IMR-90 (cell line): ENCODE data around the gene OR51E2. TPM values are rescaled to one million over a fixed set of nuclear protein-coding genes. Genes with fewer than 3 reads are reported as not detected.

Experiments
- ATAC-seq: fragments of 200-7000 bp; cut with Tn5 transposase; 2 replicates; pipeline ENCODE4 v1.9.1; 2020; ENCODE audit warnings: low read depth, mild to moderate bottlenecking, moderate library complexity
- BruUV-seq: library from RNA; stranded (reverse); fragments of 400-500 nt; replicated peaks from 2 replicates; lab custom pipeline; 2021; lab: Mats Ljungman, UMichigan
- CTCF ChIA-PET: fragments of 300-600 bp; formaldehyde crosslinking; extraction: SDS; loops from one replicate; lab custom pipeline; 2021; ENCODE audit warnings: antibody characterized with exemption; lab: Yijun Ruan, JAX
- POLR2A ChIA-PET: fragments of 300-600 bp; sonication (Branson Sonifier 250); formaldehyde crosslinking; loops from one replicate; lab custom pipeline; 2022; ENCODE audit warnings: antibody characterized with exemption; ENCODE audit not compliant: unreplicated experiment; lab: Charles Lee
- DNase-seq: peaks from one replicate; pipeline ENCODE4 v3.0.0; 2013
- H2AFZ ChIP-seq: replicated peaks from 2 replicates; pipeline ENCODE3; 2013; ENCODE audit warnings: low read length, mild to moderate bottlenecking; ENCODE audit not compliant: poor library complexity
- H2AK5ac ChIP-seq: 2 replicates; pipeline ENCODE4 v1.6.1; 2013; ENCODE audit warnings: low read depth, low read length, inconsistent platforms
- H2AK9ac ChIP-seq: replicated peaks from 2 replicates; pipeline ENCODE3; 2013; ENCODE audit warnings: mild to moderate bottlenecking, low read depth, low read length, moderate library complexity; ENCODE audit not compliant: poor library complexity
- H2BK120ac ChIP-seq: 2 replicates; pipeline ENCODE4 v1.6.1; 2013; ENCODE audit warnings: low read depth, low read length, inconsistent platforms
- H2BK15ac ChIP-seq: 3 replicates; pipeline ENCODE4 v1.6.1; 2013; ENCODE audit warnings: low read depth, low read length, inconsistent platforms
- H2BK20ac ChIP-seq: 2 replicates; pipeline ENCODE4 v1.6.1; 2013; ENCODE audit warnings: low read depth, mild to moderate bottlenecking, inconsistent platforms, low read length, moderate library complexity
- H2BK5ac ChIP-seq: 2 replicates; pipeline ENCODE4 v1.6.1; 2013; ENCODE audit warnings: mild to moderate bottlenecking, low read depth, low read length, inconsistent platforms; ENCODE audit not compliant: poor library complexity, severe bottlenecking
- H3K14ac ChIP-seq: replicated peaks from 2 replicates; pipeline ENCODE4 v1.6.1; 2013; ENCODE audit warnings: low read depth, low read length, inconsistent platforms
- H3K18ac ChIP-seq: 2 replicates; pipeline ENCODE4 v1.6.1; 2013; ENCODE audit warnings: low read depth, low read length, control low read depth
- H3K23ac ChIP-seq: 2 replicates; pipeline ENCODE4 v1.6.1; 2013; ENCODE audit warnings: low read depth, low read length, inconsistent platforms
- H3K27ac ChIP-seq: 2 replicates; pipeline ENCODE4 v1.5.1; 2013; ENCODE audit warnings: mild to moderate bottlenecking, control low read depth, low read length; ENCODE audit not compliant: insufficient read depth
- H3K27me3 ChIP-seq: 2 replicates; pipeline ENCODE4 v1.6.1; 2013; ENCODE audit warnings: low read length; ENCODE audit not compliant: control insufficient read depth, insufficient read depth
- H3K36me3 ChIP-seq: 2 replicates; pipeline ENCODE4 v1.6.1; 2013; ENCODE audit warnings: low read length, mixed read lengths; ENCODE audit not compliant: control insufficient read depth, insufficient read depth
- H3K4ac ChIP-seq: 2 replicates; pipeline ENCODE4 v1.6.1; 2013; ENCODE audit warnings: low read depth, low read length, inconsistent platforms
- H3K4me1 ChIP-seq: 2 replicates; pipeline ENCODE4 v1.6.1; 2013; ENCODE audit warnings: low read length, mixed read lengths; ENCODE audit not compliant: control insufficient read depth, insufficient read depth
- H3K4me2 ChIP-seq: 2 replicates; pipeline ENCODE4 v1.6.1; 2013; ENCODE audit warnings: low read depth, mild to moderate bottlenecking, control low read depth, low read length, moderate library complexity
- H3K4me3 ChIP-seq: 2 replicates; pipeline ENCODE4 v1.5.1; 2013; ENCODE audit warnings: low read depth, mild to moderate bottlenecking, control low read depth, low read length, moderate library complexity; ENCODE audit not compliant: insufficient read depth
- H3K56ac ChIP-seq: 2 replicates; pipeline ENCODE4 v1.6.1; 2013; ENCODE audit warnings: low read length, inconsistent platforms; ENCODE audit not compliant: insufficient read depth; ENCODE audit errors: extremely low read depth
- H3K79me1 ChIP-seq, 2 experiments: 2 replicates each; pipeline ENCODE4 v1.6.1; 2013; ENCODE audit warnings: low read length in 2 of 2, inconsistent platforms in 1 of 2, low read depth in 1 of 2
- H3K9ac ChIP-seq: 2 replicates; pipeline ENCODE4 v1.6.1; 2013; ENCODE audit warnings: low read depth, low read length, control low read depth
- H3K9me1 ChIP-seq: 2 replicates; pipeline ENCODE4 v1.6.1; 2013; ENCODE audit warnings: low read length, inconsistent platforms; ENCODE audit not compliant: insufficient read depth
- H3K9me3 ChIP-seq: 2 replicates; pipeline ENCODE4 v1.6.1; 2013; ENCODE audit warnings: low read length; ENCODE audit not compliant: control insufficient read depth, insufficient read depth
- H4K20me1 ChIP-seq: 2 replicates; pipeline ENCODE4 v1.6.1; 2013; ENCODE audit warnings: low read length, inconsistent platforms; ENCODE audit not compliant: insufficient read depth
- H4K5ac ChIP-seq: 2 replicates; pipeline ENCODE4 v1.6.1; 2013; ENCODE audit warnings: mild to moderate bottlenecking, low read depth, low read length, control low read depth
- H4K8ac ChIP-seq, 2 experiments: 2 replicates each; pipeline ENCODE4 v1.6.1; 2013; ENCODE audit warnings: low read depth in 2 of 2, low read length in 2 of 2, control low read depth in 1 of 2, inconsistent platforms in 1 of 2
- H4K91ac ChIP-seq: 2 replicates; pipeline ENCODE4 v1.6.1; 2013; ENCODE audit warnings: low read depth, low read length, inconsistent platforms; ENCODE audit not compliant: insufficient read depth
- MAFK ChIP-seq: IDR thresholded peaks from 2 replicates; pipeline ENCODE4 v1.6.1; 2012; ENCODE audit warnings: low read depth, low read length, improper control_type of control experiment
- RAD21 ChIP-seq: IDR thresholded peaks from 2 replicates; pipeline ENCODE4 v1.6.1; 2012; ENCODE audit warnings: low read length, improper control_type of control experiment
- WGBS, 2 experiments: methylation state at CpG; one replicate each; pipeline versions ENCODE4 v1.1.5 to v1.1.7; 2013; ENCODE audit warnings: missing lambda C conversion rate in 2 of 2; ENCODE audit not compliant: insufficient read length in 1 of 2; ENCODE audit errors: extremely low coverage in 2 of 2; 5-methylcytosine and 5-hydroxymethylcytosine counted together
- dilution Hi-C: fragments of 300-500 bp; cut with HindIII; formaldehyde crosslinking; loops from one replicate; pipeline ENCODE4 v1.14.3; 2018; ENCODE audit warnings: low sequenced_read_pairs; ENCODE audit not compliant: unreplicated experiment
- in situ Hi-C: fragments of 300-500 bp; cut with MboI; formaldehyde crosslinking; loops from 3 replicates; pipeline ENCODE4 v1.14.3; 2019; ENCODE audit warnings: low sequenced_read_pairs, inconsistent platforms, mixed read lengths
- intact Hi-C: fragments of 100-400 bp; cut with micrococcal nuclease; formaldehyde crosslinking; loops from 2 replicates; pipeline ENCODE4 v1.10.0; 2022
- polyA plus RNA-seq, 3 experiments: library from polyadenylated mRNA; depleted of rRNA; stranded (reverse); fragments of >200 nt; gene quantifications; 2 replicates each; pipeline ENCODE4 v1.2.3, GENCODE V29; 2012; ENCODE audit warnings: low replicate concordance in 1 of 3
- total RNA-seq: library from RNA; depleted of rRNA; stranded (reverse); fragments of >200 nt; gene quantifications from 2 replicates; pipeline ENCODE4 v1.2.3, GENCODE V29; 2012

Gene OR51E2
- total and polyA plus RNA-seq, 2 of the 4 experiments (the other 2 are of a cell fraction), result 0.72 to 1.3 TPM

- no peak for DNase-seq
- H2BK15ac ChIP-seq, result no peak overlapping the region
- no peaks in the 10 kb centered on the region; the same call in 1 of the 2 replicates for H3K9me1 ChIP-seq
- ChIA-PET CTCF (interaction anchor here (0.7 kb wide), 1 partner anchor 12 kb away, joined by 3 read pairs; no protein-coding TSS in a partner anchor), POLR2A (no interaction called here)
- H3K9me3 ChIP-seq, result no peaks in the 10 kb centered on the region
- in situ Hi-C loops, result no loop called here
- H3K18ac ChIP-seq, result no peak overlapping the region
- no peak for ATAC-seq
- H2AFZ ChIP-seq, result no peak overlapping the region
- no peak overlapping the region for H4K8ac ChIP-seq
- H2AK9ac ChIP-seq, result no peak overlapping the region
- intact Hi-C loops, result no loop called here
- H4K5ac ChIP-seq, result no peak overlapping the region
- no peak overlapping the region for H3K56ac ChIP-seq
- no peak overlapping the region for H2BK20ac ChIP-seq
- H2AK5ac ChIP-seq, result no peak overlapping the region
- no peaks in the 10 kb centered on the region for H3K4me1 ChIP-seq
- H4K20me1 ChIP-seq, result no peaks in the 10 kb centered on the region
- H3K4me3 ChIP-seq, result no peak overlapping the region
- no peak overlapping the region for H3K14ac ChIP-seq
- TF ChIP-seq MAFK (no peak), RAD21 (no peak)
- H3K27ac ChIP-seq, result no peak overlapping the region
- no peak overlapping the region for H2BK120ac ChIP-seq
- no peak overlapping the region for H3K9ac ChIP-seq
- H4K91ac ChIP-seq, result no peak overlapping the region
- no peak overlapping the region for H3K23ac ChIP-seq
- H3K4me2 ChIP-seq, result no peak overlapping the region
- H3K36me3 ChIP-seq, result no peaks in the 10 kb centered on the region
- no peaks in the 10 kb centered on the region for H3K27me3 ChIP-seq
- no peak overlapping the region for H2BK5ac ChIP-seq
- BruUV-seq, result no TSS peak
- dilution Hi-C loops, result no loop called here
- no CpG with 5 or more reads among the region's 5 CpGs for WGBS, 2 experiments
- no peak overlapping the region for H3K4ac ChIP-seq
- no peaks in the 10 kb centered on the region for H3K79me1 ChIP-seq
Measured at GRCh38 chr11:4714300-4714699, 16.6 kb upstream of the OR51E2 start.
